Body of pancreas (tissue), 4 donors: ENCODE results near the gene TIA1.

Experiments
- CTCF ChIP-seq, 7 experiments: fragments of 450-650 bp in 4 of 7; fragments of 200-600 bp in 3 of 7; sonication (generic) in 3 of 7; IDR thresholded peaks; one replicate each; pipeline ENCODE4 v1.5.1; 2016 to 2019; ENCODE audit warnings: antibody characterized with exemption in 7 of 7
- POLR2A ChIP-seq, 3 donors: fragments of 450-650 bp; IDR thresholded peaks; one replicate each; pipeline ENCODE4 v1.6.1; 2016; ENCODE audit warnings: antibody characterized with exemption in 3 of 3, mild to moderate bottlenecking in 2 of 3

GRCh38 chr2:70247364-70248180 lies 856 bp downstream of the TIA1 start:
- TF ChIP-seq CTCF (IDR thresholded peaks at IDR 0.05) (no peak), POLR2A (IDR thresholded peaks at IDR 0.05) (no peak)
